Measurements from ENCODE around the gene ARHGAP42. TPM values are rescaled to one million over a fixed set of nuclear protein-coding genes. Genes with fewer than 3 reads are reported as not detected.
A peak's percentile ranks its signal among the peaks of the same experiment; 100 is the strongest.

ARHGAP42 gene
- total RNA-seq, 1 experiment from 2014 or later, result 39.1 TPM

DNA sequence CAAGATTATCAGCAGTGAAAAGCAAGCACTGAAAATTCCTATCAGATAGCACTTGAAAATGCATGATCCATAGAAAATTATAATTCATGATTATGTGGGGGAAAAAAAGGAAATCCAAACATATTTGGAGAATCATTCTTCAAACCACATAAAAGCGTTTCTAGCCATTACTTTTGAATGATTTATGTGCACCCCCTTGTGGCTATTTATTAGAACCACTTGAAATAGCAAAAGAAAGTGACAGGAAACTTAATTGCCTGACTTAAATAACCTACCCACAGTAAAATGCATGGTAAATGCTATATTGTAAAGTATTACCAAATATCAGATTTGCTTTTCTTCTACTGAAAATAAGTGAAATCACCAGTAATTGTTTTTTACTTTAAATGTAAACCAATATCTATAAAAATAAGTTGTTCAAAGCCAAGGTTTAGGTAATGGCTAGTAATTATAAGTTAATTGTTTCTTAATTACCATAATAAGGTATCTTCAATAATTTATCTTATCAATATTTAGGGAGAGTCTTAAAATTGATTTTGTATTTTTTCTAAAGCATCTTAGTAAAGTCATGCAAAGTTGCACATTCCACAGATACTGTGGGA is 168.5 kb downstream of the ARHGAP42 start:
- Histone ChIP-seq H3K4me2 (ENCODE audit: insufficient read depth, insufficient read length, low read length) (no peak overlapping the region), H3K9me3 (ENCODE audit: control insufficient read depth, low read depth, low read length) (no peaks in the 10 kb centered on the region), H3K4me1 (ENCODE audit: insufficient read depth, low read length) (no peaks in the 10 kb centered on the region; the same call in 1 of the 2 replicates), H2BK5ac (ENCODE audit: insufficient read length, low read length) (no peak overlapping the region), H3K79me1 (ENCODE audit: insufficient read depth, low read depth, low read length, poor library complexity, severe bottlenecking) (no peaks in the 10 kb centered on the region), H3K27ac (ENCODE audit: insufficient read length, low read depth, low read length) (no peak overlapping the region), H3K23me2 (ENCODE audit: insufficient read length, low read depth, low read length, poor library complexity, severe bottlenecking) (no peaks in the 10 kb centered on the region), H2BK120ac (ENCODE audit: low read depth, low read length, poor library complexity, severe bottlenecking) (no peak overlapping the region), H2AK5ac (ENCODE audit: insufficient read length, low read length) (no peak overlapping the region), H3K14ac (ENCODE audit: insufficient read depth, low read length) (no peak overlapping the region), H3K23ac (ENCODE audit: insufficient read length, low read depth, low read length) (no peak overlapping the region), H2AFZ (ENCODE audit: low read length) (no peak overlapping the region), H2BK12ac (ENCODE audit: insufficient read length, low read depth, low read length) (no peak overlapping the region), H4K91ac (ENCODE audit: insufficient read length, low read depth, low read length) (no peak overlapping the region), H3K79me2 (ENCODE audit: insufficient read depth, low read length) (0 out of 2 replicates have a peak, but pooled peaks cover 2% of the 10 kb centered on the region), H4K5ac (ENCODE audit: insufficient read length, low read depth, low read length) (no peak overlapping the region), H4K8ac (replicated peaks; ENCODE audit: insufficient read length, low read depth, low read length) (no peak overlapping the region), H3K9ac (ENCODE audit: extremely low read depth, insufficient read length, low read length) (no peak overlapping the region), H3K27me3 (ENCODE audit: insufficient read depth, low read length) (no peaks in the 10 kb centered on the region), H3T11ph (ENCODE audit: low read length) (no peak overlapping the region), H3K56ac (ENCODE audit: insufficient read length, low read depth, low read length) (no peak overlapping the region), H4K20me1 (ENCODE audit: control insufficient read depth, insufficient read depth, insufficient read length) (no peaks in the 10 kb centered on the region), H2BK15ac (ENCODE audit: low read depth, low read length) (no peak overlapping the region), H3K18ac (ENCODE audit: insufficient read length, low read depth, low read length) (no peak overlapping the region), H3K4ac (ENCODE audit: low read depth, low read length) (no peak overlapping the region), H2BK20ac (ENCODE audit: low read depth, low read length, poor library complexity, severe bottlenecking) (no peak overlapping the region)
- DNase-seq, result no peak
- Mint-ChIP-seq H3K4me1 (peaks cover 46 to 54% of the 10 kb centered on the region in 2 experiments), H3K27ac (no peak overlapping the region), H3K4me3 (no peak overlapping the region), H3K36me3 (ENCODE audit: insufficient read depth in 1 of 3, low read depth in 3 of 3) (no peaks in the 10 kb centered on the region), H3K27me3 (ENCODE audit: low read depth) (no peaks in the 10 kb centered on the region), H3K9me3 (no peaks in the 10 kb centered on the region)
- no CpG with 5 or more reads among the region's 1 CpG for WGBS (ENCODE audit: extremely low coverage, insufficient read length, low lambda C conversion rate)
- TF ChIP-seq CTCF (conservative IDR thresholded peaks at IDR 0.05), result peak; percentile 81

All from H9 (cell line).